Upper lobe of left lung (tissue), 6 donors: Measurements from ENCODE around the gene RGS7. TPM values are rescaled to one million over a fixed set of nuclear protein-coding genes. Genes with fewer than 3 reads are reported as not detected.

Experiments used
- ATAC-seq, 2 donors: fragments of 200-7000 bp; cut with Tn5 transposase; one replicate each; pipeline ENCODE4 v1.9.1; 2022; ENCODE audit warnings: mild to moderate bottlenecking in 2 of 2, moderate library complexity in 2 of 2; ENCODE audit not compliant: low FRiP score in 2 of 2
- DNase-seq, 2 donors: peaks; one replicate each; pipeline ENCODE4 v3.0.0-alpha.2; 2019 to 2020
- H3K27ac ChIP-seq, 4 donors: fragments of 200-600 bp; sonication (generic); one replicate each; pipeline ENCODE4 v1.5.1; 2016 to 2019
- H3K27me3 ChIP-seq, 4 donors: fragments of 200-600 bp; sonication (generic); one replicate each; pipeline ENCODE4 v1.5.1; 2017 to 2019
- H3K36me3 ChIP-seq, 4 donors: fragments of 200-600 bp; sonication (generic); one replicate each; pipeline ENCODE4 v1.5.1; 2016 to 2019
- H3K4me1 ChIP-seq, 4 donors: fragments of 200-600 bp; sonication (generic); one replicate each; pipeline ENCODE4 v1.5.1; 2018 to 2019
- H3K4me3 ChIP-seq, 4 donors: fragments of 200-600 bp; sonication (generic); one replicate each; pipeline ENCODE4 v1.5.1; 2017 to 2019; ENCODE audit warnings: mild to moderate bottlenecking in 2 of 4, moderate library complexity in 1 of 4
- H3K9me3 ChIP-seq, 4 donors: fragments of 200-600 bp; sonication (generic); one replicate each; pipeline ENCODE4 v1.5.1; 2018 to 2019
- EP300 ChIP-seq, 4 donors: sonication (generic); formaldehyde crosslinking; IDR thresholded peaks; one replicate each; pipeline ENCODE4 v1.5.1; 2017; ENCODE audit warnings: antibody characterized with exemption in 4 of 4, control low read depth in 2 of 4
- POLR2A ChIP-seq, 4 donors: fragments of 450-650 bp; IDR thresholded peaks; one replicate each; pipeline ENCODE4 v1.5.1; 2016 to 2017; ENCODE audit warnings: antibody characterized with exemption in 4 of 4, mild to moderate bottlenecking in 2 of 4
- POLR2AphosphoS5 ChIP-seq, 2 donors: sonication (generic); formaldehyde crosslinking; IDR thresholded peaks; one replicate each; pipeline ENCODE4 v1.5.1; 2017; ENCODE audit warnings: antibody characterized with exemption in 2 of 2
- WGBS, 2 donors: methylation state at CpG; one replicate each; pipeline ENCODE4 v1.1.5; 2017 to 2018; 5-methylcytosine and 5-hydroxymethylcytosine counted together
- total RNA-seq, 6 donors: library from RNA; depleted of rRNA in 4 of 6; stranded (reverse); fragments of >200 nt in 4 of 6; gene quantifications; one replicate each; pipeline versions ENCODE4 v1.1.0 to v1.2.1, GENCODE V29; 2016 to 2021
- TF ChIP-seq, protein P1 (sequence below), 6 experiments: fragments of 450-650 bp in 4 of 6; fragments of 200-600 bp in 2 of 6; sonication (generic) in 2 of 6; IDR thresholded peaks; one replicate each; pipeline ENCODE4 v1.5.1; 2016 to 2019; ENCODE audit warnings: antibody characterized with exemption in 6 of 6
- donor health status: DM: no; HTN: no; CAD: no; lungs with moderate emphysema.
- donor health status: DM: no; HTN: yes; CAD: no; lungs with severe emphysema.

RGS7 gene
- total RNA-seq, 6 donors from 2014 or later: 0.15 TPM; not detected in 5

DNA sequence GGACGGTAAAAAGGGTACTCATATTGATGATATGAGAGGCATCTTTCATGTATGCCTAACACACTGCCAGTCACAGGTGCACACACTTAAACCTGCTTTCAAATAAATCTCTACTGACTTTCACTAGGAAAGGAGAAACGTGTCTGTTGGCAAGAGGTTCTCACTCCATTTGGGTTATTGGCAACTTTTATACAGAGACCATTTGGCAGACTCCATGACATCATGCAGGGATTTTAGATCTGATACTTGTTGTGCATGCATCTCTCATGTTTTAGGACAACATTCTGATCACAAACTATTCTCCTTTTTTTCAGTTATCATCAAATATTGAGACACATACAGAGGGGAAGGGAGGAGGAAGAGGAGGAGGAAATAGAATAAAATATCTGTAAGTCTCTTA lies 31.5 kb downstream of the RGS7 start:
- 58 to 69% methylated on average over 2 of the region's 2 CpGs for WGBS, 2 donors
- no peak for TF ChIP-seq EP300 (IDR thresholded peaks at IDR 0.05)
- TF ChIP-seq POLR2A (IDR thresholded peaks at IDR 0.05): no peak
- TF ChIP-seq, protein P1, sequence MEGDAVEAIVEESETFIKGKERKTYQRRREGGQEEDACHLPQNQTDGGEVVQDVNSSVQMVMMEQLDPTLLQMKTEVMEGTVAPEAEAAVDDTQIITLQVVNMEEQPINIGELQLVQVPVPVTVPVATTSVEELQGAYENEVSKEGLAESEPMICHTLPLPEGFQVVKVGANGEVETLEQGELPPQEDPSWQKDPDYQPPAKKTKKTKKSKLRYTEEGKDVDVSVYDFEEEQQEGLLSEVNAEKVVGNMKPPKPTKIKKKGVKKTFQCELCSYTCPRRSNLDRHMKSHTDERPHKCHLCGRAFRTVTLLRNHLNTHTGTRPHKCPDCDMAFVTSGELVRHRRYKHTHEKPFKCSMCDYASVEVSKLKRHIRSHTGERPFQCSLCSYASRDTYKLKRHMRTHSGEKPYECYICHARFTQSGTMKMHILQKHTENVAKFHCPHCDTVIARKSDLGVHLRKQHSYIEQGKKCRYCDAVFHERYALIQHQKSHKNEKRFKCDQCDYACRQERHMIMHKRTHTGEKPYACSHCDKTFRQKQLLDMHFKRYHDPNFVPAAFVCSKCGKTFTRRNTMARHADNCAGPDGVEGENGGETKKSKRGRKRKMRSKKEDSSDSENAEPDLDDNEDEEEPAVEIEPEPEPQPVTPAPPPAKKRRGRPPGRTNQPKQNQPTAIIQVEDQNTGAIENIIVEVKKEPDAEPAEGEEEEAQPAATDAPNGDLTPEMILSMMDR (IDR thresholded peaks at IDR 0.05): no peak
- TF ChIP-seq POLR2AphosphoS5 (IDR thresholded peaks at IDR 0.05): no peak
- no peak for DNase-seq
- ATAC-seq: no peak
- Histone ChIP-seq H3K4me1 (no peaks in the 10 kb centered on the region), H3K27me3 (no peaks in the 10 kb centered on the region), H3K9me3 (no peaks in the 10 kb centered on the region), H3K36me3 (no peaks in the 10 kb centered on the region), H3K27ac (no peak overlapping the region), H3K4me3 (no peak overlapping the region)

DNA sequence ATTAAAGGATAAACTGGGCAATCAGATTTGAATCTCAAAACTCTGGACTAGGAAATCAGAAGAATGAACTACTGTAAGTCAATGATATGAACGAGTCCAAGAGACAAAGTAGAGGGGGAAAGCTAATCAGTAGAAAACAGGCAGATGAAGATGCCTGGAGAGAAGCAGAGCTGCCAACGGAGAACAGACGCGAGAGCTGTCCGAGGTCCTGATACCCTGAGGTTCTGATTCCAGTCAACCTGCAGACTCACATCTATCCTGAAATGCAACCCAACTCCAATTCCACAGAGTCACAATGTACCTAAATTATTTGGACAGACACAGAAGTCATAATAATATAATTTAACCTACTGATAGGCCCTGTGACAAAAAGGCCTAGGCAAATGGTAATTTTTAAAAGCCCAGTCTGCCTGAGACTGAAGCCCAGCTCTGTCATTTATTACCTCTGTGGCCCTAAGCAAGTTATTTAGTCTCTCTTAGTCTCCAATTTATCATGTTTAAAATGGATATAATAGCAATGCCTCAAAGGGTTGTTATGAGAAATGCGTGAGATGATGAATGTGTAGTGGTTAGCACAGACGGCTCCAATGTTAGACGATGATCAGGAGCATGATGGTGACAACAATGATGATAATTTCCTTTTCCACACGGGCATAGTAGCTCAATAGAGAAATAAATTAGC lies 33.4 kb downstream of the RGS7 start:
- DNase-seq (no peak), ATAC-seq (no peak)
- no peaks in the 10 kb centered on the region for H3K36me3 ChIP-seq
- no peaks in the 10 kb centered on the region for H3K4me1 ChIP-seq
- no peak for TF ChIP-seq POLR2AphosphoS5 (IDR thresholded peaks at IDR 0.05)
- TF ChIP-seq, protein P1 (IDR thresholded peaks at IDR 0.05): no peak
- TF ChIP-seq POLR2A (IDR thresholded peaks at IDR 0.05): no peak
- no peak for TF ChIP-seq EP300 (IDR thresholded peaks at IDR 0.05)
- 38 to 44% methylated on average over 9 of the region's 9 CpGs for whole genome bisulfite sequencing, 2 donors
- no peak overlapping the region for H3K4me3 ChIP-seq
- H3K9me3 ChIP-seq: no peaks in the 10 kb centered on the region
- H3K27ac ChIP-seq: no peak overlapping the region
- no peaks in the 10 kb centered on the region for H3K27me3 ChIP-seq

DNA sequence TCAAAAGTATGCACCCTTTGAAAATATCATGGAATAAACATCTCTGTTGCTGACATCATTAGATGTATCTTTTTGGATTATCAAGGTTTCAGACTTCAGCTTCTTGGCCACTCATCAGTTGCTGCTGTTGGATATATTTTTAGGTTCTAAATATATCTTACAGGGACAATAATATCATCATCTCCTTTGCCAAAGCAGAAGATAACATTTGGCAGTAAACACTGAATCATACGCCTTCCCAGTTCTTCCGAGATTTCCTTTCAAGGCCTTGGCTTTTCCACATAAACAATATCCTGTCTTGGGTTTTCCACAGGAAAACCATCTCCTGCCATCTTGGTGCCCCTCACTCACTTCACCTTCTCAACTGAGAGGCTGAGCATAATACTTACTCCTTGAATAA lies 39.3 kb downstream of the RGS7 start:
- ATAC-seq: no peak
- H3K27ac ChIP-seq: no peak overlapping the region
- WGBS, 2 donors: 60 to 80% methylated on average over 2 of the region's 2 CpGs
- H3K4me1 ChIP-seq: no peaks in the 10 kb centered on the region
- H3K27me3 ChIP-seq: no peaks in the 10 kb centered on the region
- no peak overlapping the region for H3K4me3 ChIP-seq
- no peak for DNase-seq
- H3K36me3 ChIP-seq: no peaks in the 10 kb centered on the region
- TF ChIP-seq POLR2A (IDR thresholded peaks at IDR 0.05): no peak
- no peak for TF ChIP-seq POLR2AphosphoS5 (IDR thresholded peaks at IDR 0.05)
- no peak for TF ChIP-seq EP300 (IDR thresholded peaks at IDR 0.05)
- TF ChIP-seq, protein P1 (IDR thresholded peaks at IDR 0.05): no peak
- H3K9me3 ChIP-seq: no peaks in the 10 kb centered on the region

DNA sequence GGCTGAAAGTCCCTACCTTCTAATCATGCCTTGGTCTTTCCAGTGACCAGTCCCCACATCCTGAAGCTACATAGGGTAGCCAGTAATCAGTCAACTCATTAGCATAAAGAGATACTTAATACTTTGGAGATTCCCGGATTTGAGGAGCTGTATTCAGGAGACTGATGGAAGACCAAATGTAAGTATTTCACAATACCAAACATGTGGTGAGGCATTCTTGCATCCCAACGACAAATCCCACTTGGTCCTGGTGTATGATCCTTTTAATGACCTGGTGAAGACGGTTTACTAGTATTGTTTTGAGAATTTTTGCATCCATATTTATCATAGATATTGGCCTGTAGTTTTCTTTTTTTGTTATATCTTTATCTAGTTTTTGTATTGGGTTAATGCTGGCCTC lies 40.6 kb downstream of the RGS7 start:
- TF ChIP-seq EP300 (IDR thresholded peaks at IDR 0.05): no peak
- no peak for TF ChIP-seq POLR2A (IDR thresholded peaks at IDR 0.05)
- no peak for TF ChIP-seq POLR2AphosphoS5 (IDR thresholded peaks at IDR 0.05)
- WGBS, 2 donors: 65 to 84% methylated on average over 3 of the region's 3 CpGs

DNA sequence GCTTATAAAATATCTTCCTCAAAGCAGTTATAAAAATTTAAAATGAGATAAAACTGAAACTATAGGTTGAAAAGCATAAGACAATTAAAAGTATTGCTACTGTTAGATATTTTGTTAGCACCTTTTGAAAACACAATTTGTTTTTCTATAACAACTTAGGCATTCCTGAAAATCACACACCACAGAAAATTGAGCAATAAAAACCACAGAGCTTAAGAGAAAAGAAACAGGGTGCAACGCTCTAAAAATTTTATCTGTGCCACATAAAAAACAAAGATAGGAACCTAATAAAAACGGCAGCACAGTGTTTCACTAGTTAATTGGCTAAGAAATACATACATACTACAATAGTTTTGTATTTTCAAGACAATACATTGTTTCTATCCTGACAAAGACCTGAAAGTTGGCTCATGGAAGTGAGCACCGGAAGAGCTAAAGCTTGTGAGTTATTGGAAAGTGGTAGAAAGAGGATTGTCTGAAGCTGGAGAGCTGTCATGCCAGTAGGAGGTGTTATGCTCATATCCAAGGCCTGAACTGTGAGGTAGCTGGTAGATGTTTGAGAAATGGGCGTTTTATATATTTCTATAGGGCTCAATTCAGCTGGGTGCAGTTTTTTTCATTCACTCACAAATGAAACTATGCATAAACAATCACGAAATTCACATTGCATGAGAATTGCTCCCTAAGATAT lies 45.8 kb downstream of the RGS7 start:
- DNase-seq (no peak), ATAC-seq (no peak)
- Histone ChIP-seq H3K4me3 (no peak overlapping the region), H3K27ac (no peak overlapping the region), H3K4me1 (no peaks in the 10 kb centered on the region), H3K36me3 (no peaks in the 10 kb centered on the region), H3K27me3 (no peaks in the 10 kb centered on the region), H3K9me3 (no peaks in the 10 kb centered on the region)
- 64 to 67% methylated on average over 5 of the region's 5 CpGs for WGBS, 2 donors
- TF ChIP-seq, protein P1 (IDR thresholded peaks at IDR 0.05): no peak
- TF ChIP-seq EP300 (IDR thresholded peaks at IDR 0.05) (no peak), POLR2AphosphoS5 (IDR thresholded peaks at IDR 0.05) (no peak)

More for the DNA sequence above, 40.6 kb downstream of the RGS7 start:
- Histone ChIP-seq H3K36me3 (no peaks in the 10 kb centered on the region), H3K9me3 (no peaks in the 10 kb centered on the region), H3K4me1 (no peaks in the 10 kb centered on the region), H3K4me3 (no peak overlapping the region), H3K27ac (no peak overlapping the region), H3K27me3 (no peaks in the 10 kb centered on the region)
- DNase-seq (no peak), ATAC-seq (no peak)
